ENCODE data around the gene IGLL1.

DNA sequence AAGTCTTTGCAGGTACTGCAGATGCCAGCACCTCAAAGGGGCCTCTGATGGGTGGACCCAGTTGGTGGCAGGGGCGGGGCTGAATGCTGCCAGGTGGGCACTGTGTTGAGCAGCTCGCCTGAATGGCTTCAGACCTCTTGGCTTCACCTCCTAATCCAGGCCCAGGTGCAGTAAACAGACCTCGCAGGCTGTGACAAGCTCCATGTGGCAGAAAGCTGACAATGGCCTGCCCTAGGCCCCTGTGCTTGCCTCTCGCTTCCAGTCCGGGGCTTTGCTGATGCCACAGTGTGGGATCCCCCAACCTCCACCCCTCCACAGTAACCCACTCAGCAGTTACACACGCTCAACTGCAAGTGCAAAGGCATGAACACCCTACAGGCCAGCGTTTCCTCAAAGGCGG, 9.4 kb downstream of the IGLL1 start:
- TF ChIP-seq, protein P1, sequence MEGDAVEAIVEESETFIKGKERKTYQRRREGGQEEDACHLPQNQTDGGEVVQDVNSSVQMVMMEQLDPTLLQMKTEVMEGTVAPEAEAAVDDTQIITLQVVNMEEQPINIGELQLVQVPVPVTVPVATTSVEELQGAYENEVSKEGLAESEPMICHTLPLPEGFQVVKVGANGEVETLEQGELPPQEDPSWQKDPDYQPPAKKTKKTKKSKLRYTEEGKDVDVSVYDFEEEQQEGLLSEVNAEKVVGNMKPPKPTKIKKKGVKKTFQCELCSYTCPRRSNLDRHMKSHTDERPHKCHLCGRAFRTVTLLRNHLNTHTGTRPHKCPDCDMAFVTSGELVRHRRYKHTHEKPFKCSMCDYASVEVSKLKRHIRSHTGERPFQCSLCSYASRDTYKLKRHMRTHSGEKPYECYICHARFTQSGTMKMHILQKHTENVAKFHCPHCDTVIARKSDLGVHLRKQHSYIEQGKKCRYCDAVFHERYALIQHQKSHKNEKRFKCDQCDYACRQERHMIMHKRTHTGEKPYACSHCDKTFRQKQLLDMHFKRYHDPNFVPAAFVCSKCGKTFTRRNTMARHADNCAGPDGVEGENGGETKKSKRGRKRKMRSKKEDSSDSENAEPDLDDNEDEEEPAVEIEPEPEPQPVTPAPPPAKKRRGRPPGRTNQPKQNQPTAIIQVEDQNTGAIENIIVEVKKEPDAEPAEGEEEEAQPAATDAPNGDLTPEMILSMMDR (IDR thresholded peaks at IDR 0.05) = no peak
- TF ChIP-seq POLR2AphosphoS5 (IDR thresholded peaks at IDR 0.05; ENCODE audit: low read depth, low read length) = no peak
- TF ChIP-seq, protein P2, sequence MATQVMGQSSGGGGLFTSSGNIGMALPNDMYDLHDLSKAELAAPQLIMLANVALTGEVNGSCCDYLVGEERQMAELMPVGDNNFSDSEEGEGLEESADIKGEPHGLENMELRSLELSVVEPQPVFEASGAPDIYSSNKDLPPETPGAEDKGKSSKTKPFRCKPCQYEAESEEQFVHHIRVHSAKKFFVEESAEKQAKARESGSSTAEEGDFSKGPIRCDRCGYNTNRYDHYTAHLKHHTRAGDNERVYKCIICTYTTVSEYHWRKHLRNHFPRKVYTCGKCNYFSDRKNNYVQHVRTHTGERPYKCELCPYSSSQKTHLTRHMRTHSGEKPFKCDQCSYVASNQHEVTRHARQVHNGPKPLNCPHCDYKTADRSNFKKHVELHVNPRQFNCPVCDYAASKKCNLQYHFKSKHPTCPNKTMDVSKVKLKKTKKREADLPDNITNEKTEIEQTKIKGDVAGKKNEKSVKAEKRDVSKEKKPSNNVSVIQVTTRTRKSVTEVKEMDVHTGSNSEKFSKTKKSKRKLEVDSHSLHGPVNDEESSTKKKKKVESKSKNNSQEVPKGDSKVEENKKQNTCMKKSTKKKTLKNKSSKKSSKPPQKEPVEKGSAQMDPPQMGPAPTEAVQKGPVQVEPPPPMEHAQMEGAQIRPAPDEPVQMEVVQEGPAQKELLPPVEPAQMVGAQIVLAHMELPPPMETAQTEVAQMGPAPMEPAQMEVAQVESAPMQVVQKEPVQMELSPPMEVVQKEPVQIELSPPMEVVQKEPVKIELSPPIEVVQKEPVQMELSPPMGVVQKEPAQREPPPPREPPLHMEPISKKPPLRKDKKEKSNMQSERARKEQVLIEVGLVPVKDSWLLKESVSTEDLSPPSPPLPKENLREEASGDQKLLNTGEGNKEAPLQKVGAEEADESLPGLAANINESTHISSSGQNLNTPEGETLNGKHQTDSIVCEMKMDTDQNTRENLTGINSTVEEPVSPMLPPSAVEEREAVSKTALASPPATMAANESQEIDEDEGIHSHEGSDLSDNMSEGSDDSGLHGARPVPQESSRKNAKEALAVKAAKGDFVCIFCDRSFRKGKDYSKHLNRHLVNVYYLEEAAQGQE (IDR thresholded peaks at IDR 0.05; ENCODE audit: insufficient read depth in 1 of 2, low read depth in 2 of 2, low read length in 1 of 2) = no peak

Data from Panc1 (cell line).